GM18873 (cell line): ENCODE measurements around the gene CACNA2D2.
"Not testable (repeated sequence)": the region's sequence is repeated elsewhere in the genome, so short reads cannot be mapped to it uniquely, and the experiment has no call there.

Source experiments
- ATAC-seq: cut with Tn5 transposase; IDR thresholded peaks from one replicate; pipeline ENCODE4 v1.9.1; 2021; ENCODE audit warnings: mild to moderate bottlenecking, moderate library complexity, moderate number of reproducible peaks; ENCODE audit not compliant: unreplicated experiment, low FRiP score

CACNA2D2 gene

DNA sequence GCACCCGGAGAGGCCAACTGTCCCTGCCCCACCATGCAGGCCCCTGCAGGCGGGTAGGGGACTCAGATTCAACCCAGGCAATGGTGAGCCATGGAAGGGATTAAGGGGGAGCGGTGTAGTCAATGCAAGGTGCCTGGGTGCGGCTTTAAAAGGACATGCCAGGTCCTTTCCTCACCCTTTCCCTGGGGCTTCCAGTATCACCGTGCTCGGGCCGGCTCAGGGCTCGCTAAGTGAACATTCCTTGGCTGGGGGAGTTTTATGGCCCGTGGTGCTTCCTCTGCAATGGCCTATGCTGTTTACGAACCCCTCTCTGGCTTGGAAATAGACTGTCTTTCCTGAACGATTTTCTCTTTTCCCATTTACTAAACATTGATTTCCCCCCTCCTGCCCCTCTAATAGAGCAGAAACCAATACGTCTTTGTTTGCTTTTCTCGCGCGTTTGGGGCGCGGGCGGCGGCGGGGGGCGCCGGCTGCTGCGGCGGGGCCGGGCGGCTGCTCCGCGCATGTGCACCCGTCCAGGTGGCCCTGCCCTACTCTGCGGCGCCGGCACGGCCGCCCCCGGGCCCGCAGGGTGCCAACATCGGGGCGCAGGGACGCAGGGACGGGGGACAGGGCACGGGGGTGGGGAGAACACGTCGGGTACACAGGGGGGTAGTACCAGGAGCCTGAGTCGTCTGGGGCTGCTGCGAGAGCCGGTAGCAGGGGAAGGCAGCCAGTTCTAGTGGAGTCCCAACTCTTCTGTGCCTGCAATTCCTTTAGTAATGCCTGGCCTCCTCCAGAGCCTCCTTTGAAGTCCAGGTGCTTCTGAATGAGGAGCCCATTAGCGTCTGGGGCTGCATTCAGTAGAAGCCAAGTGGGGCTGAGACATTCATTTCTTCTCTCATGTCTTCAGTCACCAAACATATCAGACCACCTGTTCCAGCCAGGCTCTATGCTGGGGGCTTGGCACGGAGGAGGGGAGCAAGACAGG, 26.9 kb upstream of the CACNA2D2 start:
- ATAC-seq = no peak

DNA sequence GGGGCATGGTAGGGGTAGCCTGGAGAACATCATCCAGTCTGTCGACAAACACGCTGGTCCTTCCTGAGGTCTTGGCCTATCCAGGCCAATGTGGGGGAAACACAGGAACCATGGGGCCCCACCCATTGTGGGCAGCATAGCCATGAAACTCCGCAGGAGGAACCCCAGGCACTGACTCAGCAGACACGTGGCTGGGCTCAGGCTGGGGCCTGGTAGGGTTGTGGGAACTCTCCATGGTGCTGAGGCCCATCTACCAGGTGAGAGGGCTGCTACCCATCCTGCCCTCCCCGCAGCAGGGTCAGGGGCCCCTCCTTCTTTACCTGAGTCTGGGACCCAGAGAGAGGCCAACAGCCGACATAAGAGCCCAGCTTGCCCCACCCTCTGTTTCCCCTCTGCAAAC, 22.6 kb upstream of the CACNA2D2 start:
- ATAC-seq = no peak

DNA sequence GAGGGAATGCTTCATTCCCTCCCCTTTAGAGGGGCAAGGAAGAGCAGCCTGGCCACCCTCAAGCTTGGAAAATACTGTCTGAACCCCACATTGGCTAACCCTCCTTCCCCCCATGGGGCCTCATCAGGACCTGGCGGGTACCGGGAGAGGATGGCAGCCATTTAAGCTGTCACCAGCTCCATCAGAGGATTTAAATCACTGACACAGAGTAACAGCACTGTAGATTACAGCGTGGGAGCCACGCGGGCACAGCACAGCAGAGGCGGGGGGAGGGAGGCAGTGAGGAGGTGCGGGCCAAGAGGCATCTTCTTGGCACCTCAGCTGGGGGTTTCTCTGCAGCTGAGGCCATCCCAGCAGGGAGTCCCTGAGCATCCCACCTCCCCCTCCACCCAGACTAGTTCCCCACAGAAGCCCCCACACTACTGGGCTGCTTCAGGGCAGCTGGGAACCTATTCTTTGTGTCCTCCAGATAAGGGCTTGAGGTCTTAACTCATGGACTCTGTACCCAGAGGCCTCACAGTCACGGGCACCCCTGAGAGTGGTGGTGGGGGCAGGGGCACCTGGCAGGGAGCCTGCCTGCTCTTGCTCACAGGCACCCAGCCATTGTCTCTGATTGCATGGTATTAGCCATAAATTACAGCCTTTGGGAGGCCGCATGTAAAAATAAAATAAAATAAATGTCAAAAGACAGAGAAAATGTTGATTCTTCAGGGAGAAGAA, 21.9 kb upstream of the CACNA2D2 start:
- ATAC-seq = no peak

DNA sequence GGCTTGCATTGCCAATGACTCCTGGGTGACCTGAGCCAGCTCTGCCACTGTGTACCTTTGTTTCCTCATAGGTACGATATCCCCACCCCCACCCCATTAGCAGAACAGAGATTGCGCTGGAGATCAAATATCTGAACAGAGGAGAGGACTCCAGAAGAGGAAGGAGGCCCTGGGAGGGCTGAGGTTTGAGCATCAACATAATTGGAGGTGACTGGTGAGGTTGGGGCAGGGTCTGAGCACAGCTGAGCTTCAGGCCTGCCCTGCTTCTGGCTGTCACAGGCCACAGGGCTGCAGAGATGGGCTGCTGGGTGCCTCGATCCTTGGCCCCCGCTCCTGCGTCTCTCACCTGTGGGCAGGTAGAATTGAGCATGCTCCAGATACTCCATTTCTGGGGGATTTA, 21.3 kb upstream of the CACNA2D2 start:
- ATAC-seq = no peak

DNA sequence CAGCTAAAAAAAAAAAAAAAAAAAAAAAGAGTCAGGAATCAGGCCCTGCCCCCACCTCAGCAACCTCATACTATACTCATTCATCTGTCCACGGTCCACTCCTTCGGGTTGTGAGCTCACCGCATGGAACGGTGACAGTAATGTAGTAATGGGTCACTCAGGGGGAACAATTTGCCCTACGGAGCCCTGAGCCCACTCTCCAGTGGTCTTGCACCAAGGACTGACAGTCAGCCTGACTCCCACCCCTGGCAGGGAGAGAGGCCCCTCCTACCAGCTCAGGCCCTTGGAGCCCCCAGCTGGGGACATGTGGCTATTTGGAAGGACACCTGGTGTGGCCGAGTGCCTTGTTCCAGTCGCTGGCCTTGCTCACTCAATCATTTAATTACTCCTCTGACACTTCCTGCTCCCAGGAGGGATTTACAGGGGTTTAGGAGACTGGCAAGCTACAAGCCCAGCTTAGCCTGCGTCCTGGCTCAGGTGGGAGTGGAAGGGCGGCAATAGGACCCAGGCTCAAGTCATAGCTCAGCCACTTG, 19.9 kb upstream of the CACNA2D2 start:
- no peak for ATAC-seq

DNA sequence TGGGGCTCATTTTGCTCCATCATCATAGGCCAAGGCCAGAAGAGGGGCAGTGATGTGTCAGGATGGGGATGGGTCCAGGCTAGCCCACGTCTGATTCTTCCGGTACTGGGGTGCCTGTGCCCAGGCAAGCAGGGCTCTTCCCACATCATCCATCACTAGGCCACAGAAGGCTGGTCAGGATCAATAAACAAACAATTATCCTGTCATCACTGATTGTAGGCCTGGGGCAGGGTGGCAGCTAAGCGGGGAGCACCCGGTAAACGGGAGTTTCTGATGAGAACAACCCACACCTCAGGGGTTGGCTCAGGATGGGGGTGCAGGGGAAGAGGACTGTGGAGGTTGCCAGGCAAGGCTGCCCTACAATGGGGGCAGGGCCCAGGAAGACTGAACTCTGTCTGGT, 18.1 kb upstream of the CACNA2D2 start:
- ATAC-seq = no peak

DNA sequence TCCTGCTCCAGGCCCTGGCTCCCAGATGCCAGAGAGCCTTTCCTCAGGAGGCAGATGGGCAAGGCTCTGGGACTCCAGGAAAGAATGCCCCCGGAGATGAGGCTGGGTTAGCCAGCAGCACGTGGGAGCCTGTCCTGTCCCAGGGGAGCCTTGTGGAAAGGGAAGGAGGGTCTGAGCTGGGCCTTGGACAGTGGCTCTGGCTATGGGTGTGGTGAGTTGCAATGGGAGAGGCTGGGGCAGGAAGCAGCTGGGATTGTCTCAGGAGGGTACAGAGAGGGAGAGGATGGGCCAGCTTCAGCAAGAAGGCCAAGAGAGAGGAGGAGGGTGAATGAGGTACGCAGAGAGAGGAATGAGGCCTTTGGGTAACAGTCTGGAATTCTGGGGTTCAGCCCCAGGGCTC, 17.4 kb upstream of the CACNA2D2 start:
- ATAC-seq = no peak

DNA sequence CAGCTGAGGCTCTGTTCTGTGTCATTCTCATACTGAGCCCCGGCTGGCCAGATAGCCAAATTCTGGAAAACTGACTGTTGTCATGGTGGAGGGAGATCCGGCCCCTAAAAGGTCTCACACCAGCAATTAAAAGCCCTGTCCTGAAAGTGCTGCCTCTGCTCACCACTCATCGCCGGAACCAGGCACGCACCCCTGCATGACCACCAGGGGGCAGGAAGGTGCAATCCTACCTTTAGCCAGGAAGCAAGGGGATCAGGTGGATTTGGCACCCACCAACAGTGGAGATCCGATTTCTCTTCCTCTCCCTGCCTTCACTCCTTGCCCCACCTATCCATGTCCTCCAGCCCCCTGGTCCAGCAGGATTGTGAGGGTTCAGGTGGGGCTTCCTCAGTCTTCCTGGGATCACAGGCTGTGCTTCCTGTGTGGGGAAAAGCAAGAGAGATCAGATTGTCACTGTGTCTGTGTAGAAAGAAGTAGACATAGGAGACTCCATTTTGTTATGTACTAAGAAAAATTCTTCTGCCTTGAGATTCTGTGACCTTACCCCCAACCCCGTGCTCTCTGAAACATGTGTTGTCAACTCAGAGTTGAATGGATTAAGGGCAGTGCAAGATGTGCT, 16.1 kb upstream of the CACNA2D2 start:
- no peak for ATAC-seq

DNA sequence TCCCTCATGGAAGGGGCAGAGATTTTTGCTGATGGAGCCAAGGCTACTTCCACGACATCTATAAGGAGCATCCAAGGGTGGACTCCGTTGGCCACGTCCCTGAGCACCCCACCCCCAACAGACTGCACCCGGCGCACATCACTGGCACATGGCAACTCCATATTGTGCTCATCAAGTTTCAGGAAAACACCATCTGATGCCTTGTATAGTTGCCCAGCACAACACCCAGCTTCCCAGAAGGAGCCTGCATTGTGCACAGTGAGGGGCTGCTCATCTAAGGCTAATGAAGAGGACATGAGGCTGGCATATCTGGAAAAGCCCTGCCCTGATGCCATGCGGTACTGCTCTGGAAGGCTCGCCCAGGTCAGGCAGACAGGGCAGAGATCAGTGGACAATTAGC, 15.0 kb upstream of the CACNA2D2 start:
- no peak for ATAC-seq

DNA sequence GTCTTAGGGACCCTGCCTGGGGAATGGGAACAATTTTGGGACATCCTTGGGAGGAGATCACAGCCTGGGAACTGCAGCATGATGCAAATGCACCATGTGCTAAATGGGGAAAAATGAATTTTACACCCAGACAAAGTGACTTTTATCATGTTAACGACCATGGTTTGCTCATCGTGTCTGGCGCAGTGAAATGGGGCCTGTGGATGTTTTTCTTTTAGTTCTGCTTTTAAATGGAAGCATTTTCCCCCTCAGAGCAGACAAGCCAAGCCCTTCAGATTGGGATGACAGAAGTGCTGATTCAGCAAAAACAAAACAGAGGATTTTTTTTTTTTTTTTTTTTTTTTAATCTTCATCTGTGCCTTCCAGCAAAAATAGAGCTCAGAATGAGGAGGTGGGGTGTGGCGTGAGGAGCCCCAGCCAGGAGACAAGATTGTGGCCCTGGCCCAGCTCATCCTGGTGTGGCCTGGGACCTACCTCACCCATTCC, 14.3 kb upstream of the CACNA2D2 start:
- ATAC-seq = no peak

DNA sequence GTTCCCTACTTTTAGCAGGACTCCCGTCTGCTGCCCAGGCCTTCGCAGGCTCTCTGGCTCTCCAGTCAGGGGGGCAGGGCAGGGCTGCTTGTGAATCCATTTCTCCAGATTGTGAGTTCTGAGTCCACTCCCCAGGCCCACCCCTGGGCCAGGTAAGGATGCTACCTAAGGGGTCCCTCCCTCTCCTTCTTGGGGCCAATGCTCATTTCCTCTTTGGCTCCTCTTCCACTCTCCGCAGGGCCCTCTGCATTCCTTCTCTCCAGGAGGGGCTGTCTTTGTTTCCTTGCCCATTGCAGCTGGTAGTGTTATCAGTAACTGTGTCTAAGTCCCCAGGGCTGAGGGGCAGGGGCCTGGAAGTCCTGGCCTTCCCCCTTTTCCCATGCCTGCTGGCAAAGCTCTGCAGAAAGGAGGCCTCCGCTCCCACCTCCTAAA, 13.0 kb upstream of the CACNA2D2 start:
- no peak for ATAC-seq

DNA sequence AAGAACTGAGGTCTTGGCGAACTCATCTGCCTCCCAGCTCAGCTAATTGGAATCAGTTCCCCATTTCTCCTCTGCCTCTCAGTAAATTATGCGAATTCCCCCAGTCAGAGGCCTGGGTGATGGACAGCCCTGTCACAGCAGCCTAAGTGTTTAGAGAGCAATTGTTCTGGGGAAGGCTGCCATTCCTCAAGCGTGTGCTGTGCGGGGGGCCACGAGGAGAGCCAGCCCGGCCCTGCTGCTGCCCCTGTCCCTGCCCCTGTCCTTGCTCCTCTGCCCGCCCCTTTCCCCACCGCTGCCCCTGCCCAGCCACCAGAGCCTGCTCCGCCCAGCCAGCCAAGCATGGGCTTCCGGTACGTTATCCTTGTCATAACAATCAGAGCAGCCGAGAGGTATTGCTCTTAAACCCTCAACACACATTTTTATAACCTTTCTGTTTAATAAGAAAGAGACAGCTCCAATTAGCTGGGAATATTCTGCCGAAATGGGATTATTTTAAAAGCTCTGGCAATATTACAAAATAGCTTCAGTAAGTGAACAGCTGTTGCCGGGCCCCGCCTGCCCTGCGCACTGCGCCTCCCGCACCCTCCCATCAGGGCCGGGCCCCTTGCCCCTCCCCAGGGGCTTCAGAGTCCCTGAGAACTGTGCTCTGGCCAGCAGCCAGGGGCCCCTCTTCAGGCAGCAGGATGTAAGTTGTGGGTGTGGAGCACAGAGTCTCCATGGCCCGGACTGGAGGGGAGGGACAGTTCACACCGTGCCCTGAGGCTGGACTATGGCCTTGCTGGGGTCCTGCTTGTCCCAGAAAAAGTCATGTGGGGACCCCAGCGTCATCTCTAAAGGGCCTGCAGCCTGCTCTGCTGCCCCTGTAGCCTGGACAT, 12.4 kb upstream of the CACNA2D2 start:
- no peak for ATAC-seq

DNA sequence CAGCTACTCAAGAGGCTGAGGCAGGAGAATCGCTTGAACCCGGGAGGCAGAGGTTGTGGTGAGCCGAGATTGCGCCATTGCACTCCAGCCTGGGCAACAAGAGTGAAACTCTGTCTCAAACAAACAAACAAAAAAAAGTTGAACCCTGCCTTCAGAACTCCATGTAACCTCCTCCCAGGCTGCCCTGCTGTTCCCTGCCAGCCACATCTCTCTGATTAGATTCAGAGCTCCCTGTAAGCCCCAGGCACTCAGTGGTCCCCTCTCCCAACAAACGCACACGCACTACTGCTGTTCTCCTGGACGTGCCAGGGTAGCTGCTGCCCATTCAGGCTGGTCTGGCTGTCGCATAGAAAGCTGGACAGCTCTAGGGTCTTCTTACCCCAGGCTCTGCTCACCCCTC, 9.5 kb upstream of the CACNA2D2 start:
- not testable (repeated sequence) for ATAC-seq

DNA sequence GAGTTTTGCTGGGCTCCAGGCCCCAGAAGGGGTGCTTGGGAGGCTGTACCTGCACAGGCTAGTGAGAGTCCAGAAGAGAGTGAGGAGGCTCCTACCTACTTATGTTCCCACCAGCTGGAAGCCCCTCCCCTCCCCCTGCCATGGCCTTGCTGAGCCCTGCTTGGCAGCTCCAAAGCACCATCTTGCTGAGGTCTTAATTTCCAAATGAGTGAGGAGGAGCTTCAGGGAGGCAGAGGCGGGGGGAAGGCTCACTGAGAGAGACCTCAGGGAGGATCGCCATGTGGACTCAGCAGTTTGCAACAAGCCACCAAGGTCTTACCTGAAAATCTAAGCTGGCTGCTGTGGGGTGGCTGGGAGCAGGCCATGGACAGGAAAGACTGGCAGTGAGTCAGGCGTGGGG, 8.7 kb upstream of the CACNA2D2 start:
- ATAC-seq = no peak

DNA sequence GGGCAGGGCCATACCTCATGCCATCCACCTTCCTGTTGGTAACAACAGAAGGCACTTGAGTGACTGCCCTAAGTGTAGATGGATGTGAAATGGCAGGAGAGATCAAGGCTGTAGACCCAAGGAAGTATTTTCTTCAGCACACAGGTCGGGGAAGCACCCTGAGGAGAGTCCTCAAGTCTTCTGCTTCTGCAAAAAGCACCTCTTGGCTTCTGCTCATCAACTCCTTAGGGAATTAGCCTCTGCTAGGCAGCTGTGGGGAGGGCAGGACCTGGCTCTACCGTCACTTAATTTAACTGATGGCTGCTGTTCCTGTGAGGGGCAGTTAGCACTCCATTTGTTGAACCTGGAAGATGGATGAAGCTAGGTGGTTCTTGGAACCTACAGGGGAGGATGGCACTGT, 6.9 kb upstream of the CACNA2D2 start:
- no peak for ATAC-seq

DNA sequence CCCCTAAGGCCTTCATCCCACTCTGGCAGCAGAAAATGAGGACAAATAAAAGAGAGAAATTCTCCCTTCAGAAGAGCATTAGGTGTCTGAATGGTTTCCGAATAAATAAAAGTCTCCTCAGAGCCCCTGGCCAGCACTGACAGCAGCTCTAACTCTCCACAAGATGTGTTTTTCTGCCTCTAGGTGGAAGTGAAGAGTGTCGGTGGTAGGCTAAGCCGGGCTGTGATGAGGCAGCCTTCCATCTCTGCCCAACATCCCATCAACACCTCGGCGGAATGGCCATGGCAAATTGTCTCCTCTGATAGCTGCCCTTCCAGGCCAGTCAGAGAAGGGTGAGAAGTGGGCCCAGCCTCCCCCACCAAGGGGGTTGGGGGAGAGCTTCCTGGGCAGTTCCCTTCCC, 6.3 kb upstream of the CACNA2D2 start:
- ATAC-seq = no peak

DNA sequence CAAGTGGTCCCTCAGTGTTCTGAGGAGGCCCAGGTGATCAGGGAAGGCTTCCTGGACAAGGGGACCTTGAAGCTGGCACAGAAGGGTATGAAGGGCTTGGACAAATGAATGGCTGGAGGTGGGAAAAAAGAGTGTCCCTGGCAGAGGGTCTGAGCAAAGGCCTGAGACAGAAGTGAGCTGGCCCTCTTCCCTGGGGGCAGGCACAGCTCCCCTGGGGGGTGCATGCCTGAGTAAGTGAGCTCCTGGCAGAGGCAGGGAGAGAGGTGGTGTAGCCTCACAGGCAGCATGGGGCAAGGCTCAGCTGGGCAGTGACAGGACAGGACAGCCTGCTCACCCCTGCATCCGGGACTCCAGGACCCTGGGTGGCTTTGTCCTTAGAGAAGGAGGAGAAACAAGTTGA, 5.4 kb upstream of the CACNA2D2 start:
- ATAC-seq = no peak

DNA sequence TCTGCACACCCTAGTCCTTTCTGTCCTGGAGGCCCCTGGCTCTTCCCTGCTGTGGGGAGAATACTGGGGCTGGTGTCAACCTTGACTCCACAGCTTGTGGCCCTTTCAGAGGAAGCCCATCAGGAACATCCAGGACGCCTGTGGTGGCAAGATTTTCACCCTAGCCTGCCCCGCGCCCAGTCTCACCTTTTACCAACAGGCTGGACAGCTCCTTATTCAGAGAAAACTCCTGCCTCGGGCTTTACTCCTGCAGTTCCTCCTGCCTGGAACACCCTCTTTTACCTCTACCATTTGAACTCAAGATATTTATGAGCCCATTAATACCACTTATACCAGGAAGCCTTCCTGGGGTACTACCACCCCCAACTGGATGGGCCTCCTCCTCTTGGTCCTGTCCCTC, 2.7 kb upstream of the CACNA2D2 start:
- no peak for ATAC-seq

DNA sequence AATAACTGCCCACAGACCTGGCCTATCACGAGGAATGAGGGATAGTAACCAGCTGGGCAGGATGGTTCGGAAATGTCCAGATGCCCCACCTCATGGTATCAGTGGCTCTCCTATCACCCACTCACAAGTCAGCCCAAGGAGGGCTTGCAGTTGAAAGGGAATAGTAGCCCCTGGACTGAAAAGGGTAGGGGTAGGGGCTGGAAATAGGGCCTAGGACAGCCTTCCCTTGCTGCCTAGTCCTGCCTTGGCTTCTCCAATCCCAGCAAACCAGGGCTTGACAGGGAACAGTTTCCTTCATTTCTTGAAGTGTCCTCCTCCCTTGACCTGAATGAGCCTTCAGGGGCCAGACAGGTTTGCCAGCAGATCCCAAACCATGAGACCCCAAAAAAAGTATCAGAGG, 1.2 kb upstream of the CACNA2D2 start:
- ATAC-seq = no peak
